T-cell (primary cell): ENCODE results near the gene LIAS. TPM values are rescaled to one million over a fixed set of nuclear protein-coding genes. Genes with fewer than 3 reads are reported as not detected.

Experiments
- ATAC-seq, 4 experiments: fragments of 200-7000 bp in 3 of 4; fragments of 150-1000 bp in 1 of 4; cut with Tn5 transposase; replicated peaks in 1 of 4; 1 replicate in 3 of 4; 2 replicates in 1 of 4; pipeline ENCODE4 v1.10.0; 2021; ENCODE audit warnings: moderate library complexity in 3 of 4, mild to moderate bottlenecking in 2 of 4, moderate number of reproducible peaks in 1 of 4
- CTCF ChIA-PET, 2 donors: fragments of 300-600 bp; sonication (Branson Sonifier 250); formaldehyde crosslinking; loops; one replicate each; lab custom pipeline; 2022; ENCODE audit warnings: antibody characterized with exemption in 2 of 2; lab: Charles Lee
- POLR2A ChIA-PET, 2 donors: fragments of 300-600 bp; sonication (Branson Sonifier 250); formaldehyde crosslinking; loops; one replicate each; lab custom pipeline; 2022; ENCODE audit warnings: antibody characterized with exemption in 2 of 2; lab: Charles Lee
- DNase-seq, 35 experiments: peaks; one replicate each; pipeline versions ENCODE4 v3.0.0 to v3.0.0-alpha.2; 2013 to 2023
- H3K27ac ChIP-seq: one replicate; pipeline ENCODE4 v1.5.1; 2013; ENCODE audit warnings: low read length
- H3K27me3 ChIP-seq, 2 experiments: replicated peaks in 1 of 2; 1 replicate in 1 of 2; 2 replicates in 1 of 2; pipeline versions ENCODE4 v1.6.1 to v1.7.0; 2013; ENCODE audit warnings: low read length in 1 of 2, mixed read lengths in 1 of 2; ENCODE audit not compliant: control insufficient read depth in 2 of 2, insufficient read depth in 2 of 2; ENCODE audit errors: extremely low read depth in 1 of 2
- H3K36me3 ChIP-seq, 2 donors: 1 replicate in 1 of 2; 2 replicates in 1 of 2; pipeline versions ENCODE4 v1.6.1 to v1.7.0; 2013; ENCODE audit warnings: low read length in 1 of 2; ENCODE audit not compliant: control insufficient read depth in 2 of 2, insufficient read depth in 1 of 2; ENCODE audit errors: extremely low read depth in 1 of 2
- H3K4me1 ChIP-seq, 2 experiments: 1 replicate in 1 of 2; 2 replicates in 1 of 2; pipeline versions ENCODE4 v1.6.1 to v1.7.0; 2013; ENCODE audit warnings: low read length in 2 of 2, mixed read lengths in 1 of 2; ENCODE audit not compliant: insufficient read depth in 2 of 2, control insufficient read depth in 1 of 2; ENCODE audit errors: extremely low read depth in 1 of 2
- H3K4me3 ChIP-seq, 2 donors: 1 replicate in 1 of 2; 2 replicates in 1 of 2; pipeline versions ENCODE4 v1.5.1 to v1.7.0; 2013; ENCODE audit warnings: mild to moderate bottlenecking in 2 of 2, low read length in 1 of 2, moderate library complexity in 1 of 2; ENCODE audit not compliant: control insufficient read depth in 1 of 2; ENCODE audit errors: extremely low read depth in 1 of 2
- H3K9me3 ChIP-seq: 2 replicates; pipeline ENCODE4 v1.7.0; 2013
- H3K27ac Mint-ChIP-seq, 2 donors: one replicate each; pipeline ENCODE4 v1.8.0; 2020 to 2021; ENCODE audit warnings: mild to moderate bottlenecking in 2 of 2, mixed read lengths in 2 of 2
- H3K27me3 Mint-ChIP-seq, 2 donors: one replicate each; pipeline ENCODE4 v1.8.0; 2021 to 2022; ENCODE audit warnings: mixed read lengths in 2 of 2
- H3K36me3 Mint-ChIP-seq: one replicate; pipeline ENCODE4 v1.8.0; 2021; ENCODE audit warnings: mixed read lengths
- H3K4me1 Mint-ChIP-seq, 3 donors: one replicate each; pipeline ENCODE4 v1.8.0; 2020 to 2022; ENCODE audit warnings: mixed read lengths in 3 of 3, mild to moderate bottlenecking in 1 of 3
- H3K4me3 Mint-ChIP-seq, 3 donors: one replicate each; pipeline ENCODE4 v1.8.0; 2020 to 2022; ENCODE audit warnings: mild to moderate bottlenecking in 3 of 3, mixed read lengths in 3 of 3, moderate library complexity in 3 of 3
- H3K9me3 Mint-ChIP-seq, 3 donors: one replicate each; pipeline ENCODE4 v1.8.0; 2020 to 2022; ENCODE audit warnings: mixed read lengths in 3 of 3
- WGBS: methylation state at CpG from one replicate; pipeline ENCODE4 v1.1.5; 2013; ENCODE audit warnings: missing lambda C conversion rate; ENCODE audit not compliant: insufficient coverage; 5-methylcytosine and 5-hydroxymethylcytosine counted together
- total RNA-seq, 35 experiments: library from RNA in 6 of 35; stranded (reverse) in 6 of 35; fragments of 120-200 nt in 1 of 35; gene quantifications; one replicate each; pipeline versions ENCODE4 v1.2.1 to v1.2.4 and lab custom pipeline; 2013 to 2026

The LIAS gene
- total RNA-seq, 5 donors from 2014 or later (not counting 1 experiment from before 2014, with no cell fraction given): 11.3 to 22.8 (median 19.5) TPM

GRCh38 chr4:39490322-39490721, 31.5 kb downstream of the LIAS start:
- Histone ChIP-seq H3K36me3 (no peaks in the 10 kb centered on the region), H3K4me1 (no peaks in the 10 kb centered on the region), H3K9me3 (no peaks in the 10 kb centered on the region), H3K27ac (no peak overlapping the region), H3K27me3 (no peaks in the 10 kb centered on the region), H3K4me3 (no peak overlapping the region)
- Mint-ChIP-seq H3K36me3 (no peaks in the 10 kb centered on the region), H3K27ac (no peak overlapping the region), H3K27me3 (no peaks in the 10 kb centered on the region), H3K4me3 (no peak overlapping the region), H3K4me1 (no peaks in the 10 kb centered on the region), H3K9me3 (no peaks in the 10 kb centered on the region)
- POLR2A ChIA-PET: no interaction called here
- no peak for DNase-seq
- 80% methylated on average over 1 of the region's 2 CpGs for WGBS
- CTCF ChIA-PET: no interaction called here
- ATAC-seq: no peak

DNA sequence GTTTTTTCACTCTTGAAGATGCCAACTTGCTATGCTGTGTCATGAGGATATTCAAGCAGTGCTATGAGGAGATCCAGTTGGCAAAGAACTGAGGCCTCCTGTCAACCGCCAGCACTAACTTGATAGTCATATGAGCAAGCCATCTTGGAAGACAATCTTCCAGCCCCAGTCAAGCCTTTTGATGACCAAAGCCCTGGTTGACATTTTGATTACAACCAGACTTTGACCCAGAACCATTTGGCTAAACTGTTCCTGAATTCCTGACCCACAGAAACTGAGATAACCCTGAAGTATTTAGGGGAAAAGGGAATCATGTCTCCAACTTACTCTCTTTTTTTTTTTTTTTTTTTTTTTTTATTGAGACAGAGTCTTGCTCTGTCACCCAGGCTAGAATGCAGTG, 35.5 kb downstream of the LIAS start:
- H3K9me3 Mint-ChIP-seq: no peaks in the 10 kb centered on the region
- no peaks in the 10 kb centered on the region for H3K4me1 Mint-ChIP-seq
- Histone ChIP-seq H3K27me3 (no peaks in the 10 kb centered on the region), H3K27ac (no peak overlapping the region), H3K4me3 (no peak overlapping the region), H3K36me3 (no peaks in the 10 kb centered on the region), H3K9me3 (no peaks in the 10 kb centered on the region), H3K4me1 (no peaks in the 10 kb centered on the region)
- ATAC-seq (no peak), DNase-seq (no peak)
- no peak overlapping the region for H3K27ac Mint-ChIP-seq
- CTCF ChIA-PET: no interaction called here
- WGBS: 100% methylated on average over 1 of the region's 1 CpG
- H3K36me3 Mint-ChIP-seq: peaks cover 7% of the 10 kb centered on the region
- H3K27me3 Mint-ChIP-seq: no peaks in the 10 kb centered on the region
- POLR2A ChIA-PET: no interaction called here
- H3K4me3 Mint-ChIP-seq: no peak overlapping the region

DNA sequence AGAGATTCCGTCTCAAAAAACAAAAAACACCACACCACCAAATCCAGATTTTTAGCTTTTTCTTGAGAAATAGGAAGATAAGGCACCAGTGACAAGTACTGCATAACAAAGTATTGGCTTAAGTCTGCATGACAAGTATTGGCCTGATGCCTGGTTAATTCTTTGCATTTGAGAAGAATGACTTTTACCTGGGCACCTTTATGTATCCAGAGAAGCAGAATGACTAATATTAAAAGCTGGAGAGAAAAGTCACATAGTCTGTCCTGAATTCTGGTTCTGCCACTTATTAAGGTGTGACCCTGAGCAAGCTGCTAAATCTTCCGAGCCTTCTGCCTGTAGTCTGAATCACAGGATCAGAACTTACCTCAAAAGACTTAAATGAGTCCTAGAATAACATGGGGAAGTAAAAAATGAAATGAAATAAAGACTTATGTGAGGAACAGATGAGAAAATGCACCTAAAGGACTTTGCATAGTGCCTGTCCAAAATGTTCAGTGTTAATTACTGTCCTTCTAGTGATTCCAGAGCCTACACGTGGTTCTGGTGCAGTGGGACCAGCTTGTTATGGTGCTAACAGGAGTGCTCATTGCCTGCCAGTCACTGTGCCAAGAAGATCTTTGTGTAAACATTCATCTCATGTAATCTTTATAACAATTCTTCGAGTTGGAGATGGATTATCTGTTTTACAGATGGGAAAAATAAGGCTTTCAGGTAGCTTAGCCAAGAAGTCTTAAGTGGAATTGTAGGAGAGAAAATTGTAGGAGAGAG, 36.8 kb downstream of the LIAS start:
- no peak overlapping the region for H3K4me3 Mint-ChIP-seq
- H3K27ac Mint-ChIP-seq: no peak overlapping the region
- POLR2A ChIA-PET: interaction anchor here (0.6 to 0.8 kb wide), 2 partner anchors 111 to 271 kb away, joined by 3 to 6 read pairs; no protein-coding TSS in a partner anchor
- Histone ChIP-seq H3K4me3 (no peak overlapping the region), H3K27ac (no peak overlapping the region), H3K4me1 (no peaks in the 10 kb centered on the region), H3K36me3 (peaks cover 0 to 5% of the 10 kb centered on the region in 2 donors), H3K9me3 (no peaks in the 10 kb centered on the region), H3K27me3 (no peaks in the 10 kb centered on the region)
- H3K27me3 Mint-ChIP-seq: no peaks in the 10 kb centered on the region
- DNase-seq (no peak), ATAC-seq (no peak)
- H3K4me1 Mint-ChIP-seq: no peaks in the 10 kb centered on the region
- peaks cover 11% of the 10 kb centered on the region for H3K36me3 Mint-ChIP-seq
- H3K9me3 Mint-ChIP-seq: no peaks in the 10 kb centered on the region
- whole genome bisulfite sequencing: 89% methylated on average over 1 of the region's 4 CpGs
- CTCF ChIA-PET: interaction anchor here in 1 of 2 donors (0.6 kb wide), 1 partner anchor 393 kb away, joined by 3 read pairs; no protein-coding TSS in a partner anchor

GRCh38 chr4:39497909-39498726, 39.3 kb downstream of the LIAS start:
- Mint-ChIP-seq H3K4me1 (no peaks in the 10 kb centered on the region), H3K36me3 (peaks cover 23% of the 10 kb centered on the region), H3K9me3 (no peaks in the 10 kb centered on the region), H3K4me3 (no peak overlapping the region), H3K27ac (no peak overlapping the region), H3K27me3 (no peaks in the 10 kb centered on the region)
- Histone ChIP-seq H3K27ac (no peak overlapping the region), H3K36me3 (peaks cover 0 to 17% of the 10 kb centered on the region in 2 donors), H3K4me1 (no peaks in the 10 kb centered on the region), H3K4me3 (no peak overlapping the region), H3K9me3 (no peaks in the 10 kb centered on the region), H3K27me3 (no peaks in the 10 kb centered on the region)
- ChIA-PET POLR2A (no interaction called here), CTCF (no interaction called here)
- WGBS: 86% methylated on average over 1 of the region's 1 CpG
- DNase-seq (no peak), ATAC-seq (no peak)

DNA sequence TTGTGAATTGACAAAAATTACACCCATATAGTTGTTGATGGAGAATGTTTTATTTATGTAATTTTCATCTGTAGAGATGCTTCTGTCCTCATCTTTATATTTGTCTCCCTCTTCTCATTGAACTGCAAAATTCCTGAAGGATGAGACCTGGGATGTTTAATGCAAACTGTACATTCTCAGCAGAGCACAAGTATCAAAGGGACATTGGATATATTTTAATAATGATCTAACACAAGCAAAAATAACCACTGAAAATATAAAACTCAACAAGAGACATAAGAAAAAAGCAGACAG, 39.8 kb downstream of the LIAS start:
- POLR2A ChIA-PET: no interaction called here
- no peak for DNase-seq

GRCh38 chr4:39502019-39502663, 43.3 kb downstream of the LIAS start:
- no peak for ATAC-seq
- Histone ChIP-seq H3K36me3 (peaks cover 4 to 41% of the 10 kb centered on the region in 2 donors), H3K4me1 (no peaks in the 10 kb centered on the region), H3K27me3 (no peaks in the 10 kb centered on the region), H3K4me3 (no peak overlapping the region), H3K9me3 (no peaks in the 10 kb centered on the region), H3K27ac (no peak overlapping the region)
- POLR2A ChIA-PET: interaction anchor here in 1 of 2 donors (0.7 kb wide), 1 partner anchor 10 kb away, joined by 3 read pairs; no protein-coding TSS in a partner anchor
- DNase-seq: no peak
- Mint-ChIP-seq H3K27ac (no peak overlapping the region), H3K4me3 (no peak overlapping the region), H3K27me3 (no peaks in the 10 kb centered on the region), H3K36me3 (peaks cover 45% of the 10 kb centered on the region), H3K4me1 (no peaks in the 10 kb centered on the region), H3K9me3 (no peaks in the 10 kb centered on the region)
- CTCF ChIA-PET: no interaction called here

More for the DNA sequence above, 39.8 kb downstream of the LIAS start:
- Histone ChIP-seq H3K27ac (no peak overlapping the region), H3K36me3 (peaks cover 0 to 21% of the 10 kb centered on the region in 2 donors), H3K27me3 (no peaks in the 10 kb centered on the region), H3K4me1 (no peaks in the 10 kb centered on the region), H3K4me3 (no peak overlapping the region), H3K9me3 (no peaks in the 10 kb centered on the region)
- Mint-ChIP-seq H3K27ac (no peak overlapping the region), H3K36me3 (peaks cover 28% of the 10 kb centered on the region), H3K27me3 (no peaks in the 10 kb centered on the region), H3K4me1 (no peaks in the 10 kb centered on the region), H3K9me3 (no peaks in the 10 kb centered on the region), H3K4me3 (no peak overlapping the region)
- ATAC-seq: no peak
- CTCF ChIA-PET: no interaction called here
